Coronary artery (tissue), 2 donors: Measurements from ENCODE around the gene DRC1.

Experiments
- DNase-seq: peaks from one replicate; pipeline ENCODE4 v3.0.0-alpha.2; 2017; ENCODE audit warnings: low spot score
- H3K27ac ChIP-seq, 2 donors: fragments of 200-600 bp; sonication (generic); one replicate each; pipeline ENCODE4 v1.5.1; 2016 to 2019
- H3K4me3 ChIP-seq: fragments of 200-600 bp; sonication (generic); 2 replicates; pipeline ENCODE4 v1.5.1; 2016; ENCODE audit warnings: mild to moderate bottlenecking, moderate library complexity
- CTCF ChIP-seq: fragments of 200-600 bp; sonication (generic); IDR thresholded peaks from one replicate; pipeline ENCODE4 v1.5.1; 2019; ENCODE audit warnings: antibody characterized with exemption

Gene DRC1

GRCh38 chr2:26382564-26382963 is 19.2 kb upstream of the DRC1 start:
- no peak for TF ChIP-seq CTCF
- no peak for DNase-seq
- Histone ChIP-seq H3K27ac (no peak overlapping the region), H3K4me3 (no peak overlapping the region)

- no peak for TF ChIP-seq CTCF
- DNase-seq: no peak
- Histone ChIP-seq H3K4me3 (no peak overlapping the region), H3K27ac (no peak overlapping the region)
These were observed 17.5 kb upstream of the DRC1 start for GRCh38 chr2:26384183-26384582.

- Histone ChIP-seq H3K4me3 (no peak overlapping the region), H3K27ac (no peak overlapping the region)
- TF ChIP-seq CTCF: no peak
- DNase-seq: no peak
These were observed 17.1 kb upstream of the DRC1 start for GRCh38 chr2:26384597-26384996.

GRCh38 chr2:26387189-26387588 is 14.5 kb upstream of the DRC1 start:
- DNase-seq: no peak
- Histone ChIP-seq H3K4me3 (no peak overlapping the region), H3K27ac (no peak overlapping the region)
- TF ChIP-seq CTCF: no peak

- DNase-seq: no peak
- Histone ChIP-seq H3K27ac (no peak overlapping the region), H3K4me3 (no peak overlapping the region)
- TF ChIP-seq CTCF: no peak
These were observed 7.0 kb upstream of the DRC1 start for GRCh38 chr2:26394694-26395093.

- no peak for TF ChIP-seq CTCF
- H3K27ac ChIP-seq: no peak overlapping the region
- no peak for DNase-seq
- H3K4me3 ChIP-seq: no peak overlapping the region
These were observed 6.3 kb upstream of the DRC1 start for GRCh38 chr2:26395394-26395793.

GRCh38 chr2:26396734-26397298 is 4.9 kb upstream of the DRC1 start:
- Histone ChIP-seq H3K27ac (no peak overlapping the region), H3K4me3 (no peak overlapping the region)
- DNase-seq: no peak
- no peak for TF ChIP-seq CTCF
